Trophoblast cell (in vitro differentiated cells and primary cell): Measurements from ENCODE around the gene NEU4.

Source experiments
- DNase-seq, 2 donors: peaks; one replicate each; pipeline ENCODE4 v3.0.0-alpha.2; 2016
- H2AFZ ChIP-seq: 2 replicates; pipeline ENCODE4 v1.6.1; 2013; ENCODE audit warnings: low read length, moderate library complexity, mild to moderate bottlenecking; ENCODE audit not compliant: insufficient read depth, poor library complexity
- H2AK5ac ChIP-seq: 2 replicates; pipeline ENCODE4 v1.6.1; 2013; ENCODE audit warnings: mild to moderate bottlenecking, low read length
- H2BK120ac ChIP-seq: 2 replicates; pipeline ENCODE4 v1.6.1; 2013; ENCODE audit warnings: low read length, mild to moderate bottlenecking, moderate library complexity; ENCODE audit not compliant: insufficient read depth, poor library complexity
- H2BK12ac ChIP-seq: 2 replicates; pipeline ENCODE4 v1.6.1; 2013; ENCODE audit warnings: mild to moderate bottlenecking, low read length, moderate library complexity
- H2BK5ac ChIP-seq: 2 replicates; pipeline ENCODE4 v1.6.1; 2013; ENCODE audit warnings: low read length, low read depth, moderate library complexity, mild to moderate bottlenecking; ENCODE audit not compliant: poor library complexity
- H3K14ac ChIP-seq: 2 replicates; pipeline ENCODE4 v1.6.1; 2013; ENCODE audit warnings: mild to moderate bottlenecking, low read length
- H3K18ac ChIP-seq: 2 replicates; pipeline ENCODE4 v1.6.1; 2013; ENCODE audit warnings: mild to moderate bottlenecking, low read length
- H3K23ac ChIP-seq: 2 replicates; pipeline ENCODE4 v1.6.1; 2013; ENCODE audit warnings: low read length
- H3K27ac ChIP-seq: 2 replicates; pipeline ENCODE4 v1.5.1; 2013; ENCODE audit warnings: low read depth, mild to moderate bottlenecking, inconsistent platforms, low read length, moderate library complexity
- H3K27me3 ChIP-seq: 2 replicates; pipeline ENCODE4 v1.6.1; 2013; ENCODE audit warnings: inconsistent platforms, mild to moderate bottlenecking, low read length, moderate library complexity; ENCODE audit not compliant: insufficient read depth
- H3K36me3 ChIP-seq, 2 experiments: 1 replicate in 1 of 2; 2 replicates in 1 of 2; pipeline ENCODE4 v1.6.1; 2013; ENCODE audit warnings: low read length in 2 of 2, mild to moderate bottlenecking in 2 of 2, moderate library complexity in 1 of 2; ENCODE audit not compliant: insufficient read depth in 2 of 2, control insufficient read depth in 1 of 2
- H3K4ac ChIP-seq: 2 replicates; pipeline ENCODE4 v1.6.1; 2013; ENCODE audit warnings: low read depth, mild to moderate bottlenecking, low read length, moderate library complexity
- H3K4me1 ChIP-seq, 2 experiments: 1 replicate in 1 of 2; 2 replicates in 1 of 2; pipeline ENCODE4 v1.6.1; 2013; ENCODE audit warnings: low read length in 2 of 2, mild to moderate bottlenecking in 2 of 2, moderate library complexity in 1 of 2; ENCODE audit not compliant: insufficient read depth in 2 of 2, control insufficient read depth in 1 of 2
- H3K4me2 ChIP-seq: 2 replicates; pipeline ENCODE4 v1.6.1; 2013; ENCODE audit warnings: inconsistent platforms, mild to moderate bottlenecking, low read length, moderate library complexity
- H3K4me3 ChIP-seq: 2 replicates; pipeline ENCODE4 v1.5.1; 2013; ENCODE audit warnings: mild to moderate bottlenecking, low read depth, low read length, inconsistent platforms
- H3K79me1 ChIP-seq: one replicate; pipeline ENCODE4 v1.6.1; 2013; ENCODE audit warnings: low read length
- H3K79me2 ChIP-seq: 2 replicates; pipeline ENCODE4 v1.6.1; 2013; ENCODE audit warnings: low read length, mild to moderate bottlenecking; ENCODE audit not compliant: control insufficient read depth, insufficient read depth, poor library complexity
- H3K9ac ChIP-seq: 2 replicates; pipeline ENCODE4 v1.6.1; 2013; ENCODE audit warnings: mild to moderate bottlenecking, low read length
- H3K9me3 ChIP-seq: 2 replicates; pipeline ENCODE4 v1.6.1; 2013; ENCODE audit warnings: low read depth, mild to moderate bottlenecking, control low read depth, inconsistent platforms, low read length; ENCODE audit not compliant: insufficient read depth
- H4K12ac ChIP-seq: 2 replicates; pipeline ENCODE4 v1.6.1; 2013; ENCODE audit warnings: low read depth, mild to moderate bottlenecking, low read length, moderate library complexity
- H4K8ac ChIP-seq: 2 replicates; pipeline ENCODE4 v1.6.1; 2013; ENCODE audit warnings: low read depth, mild to moderate bottlenecking, low read length, moderate library complexity
- H4K91ac ChIP-seq: one replicate; pipeline ENCODE4 v1.6.1; 2013; ENCODE audit warnings: low read depth, mild to moderate bottlenecking, low read length, moderate library complexity
- WGBS: extraction: QIAGEN DNeasy Blood & Tissue Kit; methylation state at CpG from one replicate; pipeline ENCODE4 v1.1.7; 2013; ENCODE audit warnings: missing lambda C conversion rate; ENCODE audit not compliant: insufficient read length, insufficient coverage; ENCODE audit errors: extremely low coverage; 5-methylcytosine and 5-hydroxymethylcytosine counted together

The NEU4 gene

DNA sequence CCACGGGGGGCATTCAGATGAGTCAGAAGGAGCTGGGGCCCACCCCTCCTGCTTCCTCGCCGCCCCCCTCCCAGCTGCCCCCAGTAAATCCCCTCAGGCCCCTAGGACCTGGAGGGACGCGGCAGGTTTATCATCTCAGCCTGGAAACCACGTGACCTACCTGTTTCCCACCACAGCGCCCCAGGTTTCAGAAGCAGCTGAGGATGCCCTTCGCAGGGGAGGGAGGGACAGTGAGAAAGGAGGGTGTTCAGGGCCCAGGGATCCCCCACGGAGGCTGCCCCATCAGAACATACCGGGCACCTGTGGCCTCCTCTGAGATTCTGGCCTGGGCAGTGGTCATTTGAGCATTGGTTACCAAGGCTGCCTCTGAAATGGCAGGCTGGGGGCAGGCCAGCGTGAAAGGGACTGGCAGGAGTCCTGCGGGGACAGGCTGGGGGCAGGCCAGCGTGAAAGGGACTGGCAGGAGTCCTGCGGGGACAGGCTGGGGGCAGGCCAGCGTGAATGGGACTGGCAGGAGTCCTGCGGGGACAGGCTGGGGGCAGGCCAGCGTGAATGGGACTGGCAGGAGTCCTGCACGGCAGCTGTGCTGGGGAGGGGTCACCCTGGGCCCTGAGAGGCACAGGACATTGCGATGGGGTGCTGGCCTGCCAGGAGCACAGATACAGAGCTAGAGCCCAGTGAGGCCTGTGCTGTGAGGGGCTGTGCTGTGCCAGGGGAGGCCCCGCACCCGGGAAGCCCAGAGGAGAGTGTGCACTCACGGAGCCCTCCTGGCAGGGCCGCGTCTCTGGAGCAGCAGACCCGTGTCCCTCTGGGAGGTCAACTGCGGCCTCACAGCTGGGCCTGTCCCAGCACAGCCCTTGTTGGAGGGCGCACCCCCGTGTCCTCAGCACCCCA is 1.6 kb downstream of the NEU4 start:
- H3K27ac ChIP-seq: no peak overlapping the region
- no peaks in the 10 kb centered on the region for H3K36me3 ChIP-seq
- DNase-seq: no peak
- no peaks in the 10 kb centered on the region for H3K4me1 ChIP-seq
- H2AFZ ChIP-seq: no peak overlapping the region
- H3K9ac ChIP-seq: no peak overlapping the region
- H4K8ac ChIP-seq: no peak overlapping the region
- no peak overlapping the region for H2BK12ac ChIP-seq
- H3K4ac ChIP-seq: no peak overlapping the region
- H3K9me3 ChIP-seq: peaks cover 2% of the 10 kb centered on the region
- WGBS: no CpG with 5 or more reads among the region's 28 CpGs
- H4K91ac ChIP-seq: no peak overlapping the region
- no peak overlapping the region for H3K4me2 ChIP-seq
- H2AK5ac ChIP-seq: no peak overlapping the region
- no peak overlapping the region for H3K14ac ChIP-seq
- H3K27me3 ChIP-seq: no peaks in the 10 kb centered on the region
- no peaks in the 10 kb centered on the region for H3K79me1 ChIP-seq
- no peak overlapping the region for H2BK120ac ChIP-seq
- no peak overlapping the region for H2BK5ac ChIP-seq
- no peak overlapping the region for H3K23ac ChIP-seq
- no peak overlapping the region for H3K18ac ChIP-seq
- no peak overlapping the region for H4K12ac ChIP-seq
- no peak overlapping the region for H3K4me3 ChIP-seq
- no peaks in the 10 kb centered on the region for H3K79me2 ChIP-seq

DNA sequence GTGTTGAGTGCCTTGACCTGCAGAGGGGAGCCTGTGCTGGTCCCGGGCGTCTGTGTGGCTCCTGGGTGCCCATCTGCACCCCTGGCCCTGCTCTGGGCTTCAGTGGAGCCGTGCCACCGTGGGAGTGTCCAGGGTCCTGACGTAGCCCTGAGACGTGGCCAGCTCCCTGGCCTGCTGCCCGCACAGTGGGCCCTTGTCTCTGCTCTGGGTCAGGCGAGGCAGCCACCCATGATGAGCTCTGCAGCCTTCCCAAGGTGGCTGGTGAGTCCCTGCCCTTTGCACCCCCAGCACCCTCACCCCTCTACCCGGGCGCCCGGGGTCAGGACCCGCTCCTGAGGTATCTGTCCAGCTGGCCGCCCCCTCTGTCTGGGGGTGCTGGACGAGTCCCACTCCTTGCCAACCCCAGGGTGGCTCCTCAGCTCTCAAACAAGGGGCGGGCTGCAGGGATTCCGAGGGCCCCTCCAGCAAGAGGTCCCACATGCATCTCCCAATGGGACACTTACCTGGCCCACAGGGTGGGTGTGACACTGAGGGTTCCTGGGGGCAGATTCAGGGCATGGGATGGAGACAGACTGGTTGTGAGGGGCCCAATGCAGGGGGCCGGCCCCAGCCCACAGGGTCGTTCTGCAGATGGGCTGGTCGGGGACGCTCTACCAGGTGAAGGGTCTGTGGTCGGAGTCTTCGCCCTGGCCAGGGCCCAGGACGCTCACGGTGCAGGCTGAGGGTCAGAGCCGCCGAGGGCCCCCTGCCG is 2.4 kb downstream of the NEU4 start:
- Histone ChIP-seq H3K23ac (no peak overlapping the region), H3K4me2 (no peak overlapping the region), H4K91ac (no peak overlapping the region), H3K14ac (no peak overlapping the region), H3K27me3 (no peaks in the 10 kb centered on the region), H2AK5ac (no peak overlapping the region), H4K12ac (no peak overlapping the region), H2BK12ac (no peak overlapping the region), H2BK120ac (no peak overlapping the region), H2AFZ (no peak overlapping the region), H3K4ac (no peak overlapping the region), H3K4me1 (no peaks in the 10 kb centered on the region), H3K4me3 (no peak overlapping the region), H3K79me1 (no peaks in the 10 kb centered on the region), H4K8ac (no peak overlapping the region), H2BK5ac (no peak overlapping the region), H3K27ac (no peak overlapping the region), H3K9ac (no peak overlapping the region), H3K79me2 (no peaks in the 10 kb centered on the region), H3K18ac (no peak overlapping the region), H3K36me3 (no peaks in the 10 kb centered on the region), H3K9me3 (peaks cover 4% of the 10 kb centered on the region)
- WGBS: no CpG with 5 or more reads among the region's 27 CpGs
- no peak for DNase-seq

DNA sequence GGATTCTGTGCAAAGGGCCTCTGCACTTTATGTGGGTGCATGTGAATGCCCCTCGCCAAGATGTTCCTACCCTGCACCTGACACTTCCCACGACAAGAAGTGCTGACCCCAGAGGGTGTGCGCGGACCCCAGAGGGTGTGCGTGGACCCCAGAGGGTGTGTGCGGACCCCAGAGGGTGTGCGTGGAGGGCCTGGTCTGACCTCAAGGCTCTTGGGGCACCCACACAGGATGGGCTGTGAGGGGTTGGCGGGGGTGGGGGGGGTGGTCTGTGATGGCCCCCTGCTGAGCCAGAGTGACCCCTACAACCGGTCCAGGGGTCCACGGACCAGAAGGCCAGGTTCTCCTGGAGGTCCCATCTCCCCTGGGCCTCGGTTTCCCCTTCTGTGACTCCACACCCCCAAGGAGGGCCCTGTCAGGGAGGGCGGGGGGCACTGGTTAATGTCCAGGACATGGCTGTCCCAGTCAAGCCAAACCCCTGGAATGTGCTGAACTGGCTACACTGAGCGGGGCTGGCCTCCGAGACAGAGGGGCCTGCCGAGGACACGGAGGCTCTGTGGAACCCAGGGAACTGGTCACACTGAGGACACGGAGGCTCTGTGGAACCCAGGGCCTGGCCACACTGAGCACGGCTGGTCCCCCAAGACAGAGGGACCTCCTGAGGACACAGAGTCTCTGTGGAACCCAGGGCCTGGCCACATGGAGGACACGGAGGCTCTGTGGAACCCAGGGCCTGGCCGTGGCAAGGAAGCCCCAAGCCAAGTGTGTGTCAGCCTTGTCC is 3.1 kb downstream of the NEU4 start:
- Histone ChIP-seq H3K18ac (no peak overlapping the region), H3K4me1 (no peaks in the 10 kb centered on the region), H2BK5ac (no peak overlapping the region), H4K12ac (no peak overlapping the region), H2BK12ac (no peak overlapping the region), H4K8ac (no peak overlapping the region), H3K4me3 (no peak overlapping the region), H3K27me3 (no peaks in the 10 kb centered on the region), H3K79me1 (no peaks in the 10 kb centered on the region), H3K9ac (no peak overlapping the region), H3K4me2 (no peak overlapping the region), H3K9me3 (peaks cover 4% of the 10 kb centered on the region), H3K27ac (no peak overlapping the region), H3K4ac (no peak overlapping the region), H3K23ac (no peak overlapping the region), H2AK5ac (no peak overlapping the region), H2AFZ (no peak overlapping the region), H3K14ac (no peak overlapping the region), H3K36me3 (no peaks in the 10 kb centered on the region), H4K91ac (no peak overlapping the region), H3K79me2 (no peaks in the 10 kb centered on the region), H2BK120ac (no peak overlapping the region)
- WGBS: no CpG with 5 or more reads among the region's 20 CpGs
- DNase-seq: no peak
